ENCODE measurements around the gene TAS2R10. TPM values are rescaled to one million over a fixed set of nuclear protein-coding genes. Genes with fewer than 3 reads are reported as not detected.
"Not testable (repeated sequence)": the region's sequence is repeated elsewhere in the genome, so short reads cannot be mapped to it uniquely, and the experiment has no call there.

TAS2R10 gene
- total and polyA plus RNA-seq, 12 donors, result 0.04 to 0.47 (median 0.29) TPM; not detected in 4

DNA sequence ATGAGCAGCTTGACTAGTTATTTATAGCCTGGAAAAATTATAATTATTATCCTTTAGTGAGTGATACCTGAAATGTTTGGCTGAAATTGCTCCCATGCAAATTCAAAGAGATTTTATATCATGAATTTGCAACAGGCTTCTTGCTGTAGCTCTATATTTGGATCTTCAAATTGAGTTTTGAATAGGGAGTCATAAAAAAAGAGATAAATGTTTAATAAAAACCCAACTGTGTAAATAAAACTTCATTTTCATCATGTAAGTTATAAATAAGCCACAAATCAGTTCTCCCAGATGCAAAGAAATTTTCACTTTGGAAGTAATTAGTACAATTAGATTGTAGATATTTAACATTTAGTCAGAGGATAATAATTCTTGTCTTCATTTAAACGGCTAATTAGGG lies 19.0 kb downstream of the TAS2R10 start, which contains the start of gene TAS2R8:
Gene TAS2R8 (minus strand): TSS at position 101 of the 400 bp plus-strand sequence. CDS start 306 bp downstream, outside the sequence.
- Histone ChIP-seq H3K27me3 (peaks cover 0 to 4% (median 0%) of the 10 kb centered on the region in 7 donors), H3K9me3 (no peaks in the 10 kb centered on the region), H3K36me3 (no peaks in the 10 kb centered on the region), H3K4me1 (no peaks in the 10 kb centered on the region), H3K27ac (no peak within 1 kb of the TSS), H3K4me3 (no peak within 1 kb of the TSS)
- TF ChIP-seq, protein P1, sequence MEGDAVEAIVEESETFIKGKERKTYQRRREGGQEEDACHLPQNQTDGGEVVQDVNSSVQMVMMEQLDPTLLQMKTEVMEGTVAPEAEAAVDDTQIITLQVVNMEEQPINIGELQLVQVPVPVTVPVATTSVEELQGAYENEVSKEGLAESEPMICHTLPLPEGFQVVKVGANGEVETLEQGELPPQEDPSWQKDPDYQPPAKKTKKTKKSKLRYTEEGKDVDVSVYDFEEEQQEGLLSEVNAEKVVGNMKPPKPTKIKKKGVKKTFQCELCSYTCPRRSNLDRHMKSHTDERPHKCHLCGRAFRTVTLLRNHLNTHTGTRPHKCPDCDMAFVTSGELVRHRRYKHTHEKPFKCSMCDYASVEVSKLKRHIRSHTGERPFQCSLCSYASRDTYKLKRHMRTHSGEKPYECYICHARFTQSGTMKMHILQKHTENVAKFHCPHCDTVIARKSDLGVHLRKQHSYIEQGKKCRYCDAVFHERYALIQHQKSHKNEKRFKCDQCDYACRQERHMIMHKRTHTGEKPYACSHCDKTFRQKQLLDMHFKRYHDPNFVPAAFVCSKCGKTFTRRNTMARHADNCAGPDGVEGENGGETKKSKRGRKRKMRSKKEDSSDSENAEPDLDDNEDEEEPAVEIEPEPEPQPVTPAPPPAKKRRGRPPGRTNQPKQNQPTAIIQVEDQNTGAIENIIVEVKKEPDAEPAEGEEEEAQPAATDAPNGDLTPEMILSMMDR (IDR thresholded peaks at IDR 0.05), result no peak
- no peak for ATAC-seq
- no peak for DNase-seq
- intact Hi-C loops (cut with DNase I), result no loop called here
- 74 to 79% methylated on average over 1 of the region's 1 CpG for WGBS, 2 donors

DNA sequence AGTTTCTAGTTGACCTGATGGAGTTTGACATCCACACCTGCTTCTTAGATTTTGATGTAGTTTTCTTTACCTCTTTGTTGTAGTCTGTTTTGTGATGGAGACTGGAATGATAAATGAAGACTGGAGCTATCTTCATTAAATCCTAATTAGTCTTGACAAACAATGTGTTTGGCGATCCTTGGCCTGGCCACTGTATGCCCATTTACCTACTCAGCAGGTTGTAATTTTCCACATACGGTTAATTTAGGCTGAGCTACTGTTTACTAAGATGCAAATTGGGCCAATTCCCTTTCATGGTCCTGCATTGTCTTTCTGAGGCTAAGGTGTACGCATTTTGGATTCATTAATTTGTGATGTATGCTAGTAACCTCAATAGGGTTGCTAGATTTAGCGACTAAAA lies 23.6 kb downstream of the TAS2R10 start, which contains the start of gene TAS2R7:
Gene TAS2R7 (minus strand): TSS at position 41 of the 400 bp plus-strand sequence. CDS start 57 bp downstream, outside the sequence.
- no peak for ATAC-seq
- TF ChIP-seq, protein P1 (IDR thresholded peaks at IDR 0.05), result no peak
- no peak within 1 kb of the TSS for H3K4me3 ChIP-seq
- H3K36me3 ChIP-seq, result no peaks in the 10 kb centered on the region
- intact Hi-C loops (cut with DNase I), result no loop called here
- no peak within 1 kb of the TSS for H3K27ac ChIP-seq
- H3K4me1 ChIP-seq, result no peaks in the 10 kb centered on the region
- no peaks in the 10 kb centered on the region for H3K9me3 ChIP-seq
- DNase-seq, result no peak
- 61% methylated on average over 4 of the region's 4 CpGs for WGBS, 2 donors
- peaks cover 0 to 5% (median 0%) of the 10 kb centered on the region in 7 donors for H3K27me3 ChIP-seq

DNA sequence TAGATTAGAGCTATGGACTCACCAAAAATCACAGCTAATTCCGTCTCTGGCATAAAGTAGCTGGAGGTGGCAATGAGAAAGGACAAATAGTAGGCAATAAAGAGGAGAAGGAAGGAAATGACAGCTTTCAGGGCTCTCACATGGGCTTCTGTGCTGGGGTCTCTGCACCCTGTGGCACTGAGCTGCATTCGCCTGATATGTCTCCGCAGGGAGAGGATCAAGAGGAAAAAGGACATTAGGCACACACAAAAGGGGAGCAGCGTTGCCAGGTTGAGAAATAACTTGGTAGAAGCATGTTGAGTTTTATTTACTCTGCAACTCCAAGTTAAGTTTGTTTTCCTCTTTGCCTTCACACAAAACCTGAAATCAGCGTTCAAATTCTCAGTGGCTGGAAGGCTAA lies 24.4 kb downstream of the TAS2R10 start:
- WGBS, 2 donors, result 70 to 71% methylated on average over 5 of the region's 5 CpGs
- Histone ChIP-seq H3K27me3 (peaks cover 0 to 5% (median 0%) of the 10 kb centered on the region in 7 donors), H3K4me3 (no peak overlapping the region), H3K4me1 (no peaks in the 10 kb centered on the region), H3K9me3 (no peaks in the 10 kb centered on the region), H3K27ac (no peak overlapping the region), H3K36me3 (no peaks in the 10 kb centered on the region)
- no peak for ATAC-seq
- DNase-seq, result no peak
- TF ChIP-seq, protein P1 (IDR thresholded peaks at IDR 0.05), result no peak
- intact Hi-C loops (cut with DNase I), result no loop called here

DNA sequence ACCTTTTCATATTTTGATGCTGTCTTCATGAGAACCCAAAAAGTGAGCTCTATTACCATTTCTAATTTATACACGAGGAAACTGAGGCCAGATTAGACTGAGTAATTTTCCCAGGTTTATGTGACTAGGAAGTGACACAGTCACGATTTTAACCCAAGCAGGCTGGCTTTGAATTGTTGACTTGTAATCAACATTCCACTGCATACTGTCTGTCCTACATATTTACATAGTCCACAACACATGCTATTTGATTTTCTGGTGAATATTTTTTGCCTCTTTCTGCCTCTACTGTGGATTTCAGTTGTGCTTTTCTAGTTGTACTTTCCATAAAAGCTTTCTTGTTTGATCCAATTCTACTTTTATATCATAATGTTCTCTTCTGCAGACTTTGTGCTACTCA lies 31.9 kb downstream of the TAS2R10 start:
- DNase-seq, result no peak
- no peak overlapping the region for H3K4me3 ChIP-seq
- no peaks in the 10 kb centered on the region for H3K4me1 ChIP-seq
- no peaks in the 10 kb centered on the region for H3K27me3 ChIP-seq
- TF ChIP-seq, protein P1 (IDR thresholded peaks at IDR 0.05), result no peak
- 57 to 67% methylated on average over 2 of the region's 2 CpGs for WGBS, 2 donors
- H3K36me3 ChIP-seq, result no peaks in the 10 kb centered on the region
- no peak overlapping the region for H3K27ac ChIP-seq
- peaks cover 0 to 5% (median 0%) of the 10 kb centered on the region in 11 donors for H3K9me3 ChIP-seq
- no peak for ATAC-seq
- intact Hi-C loops (cut with DNase I), result no loop called here

DNA sequence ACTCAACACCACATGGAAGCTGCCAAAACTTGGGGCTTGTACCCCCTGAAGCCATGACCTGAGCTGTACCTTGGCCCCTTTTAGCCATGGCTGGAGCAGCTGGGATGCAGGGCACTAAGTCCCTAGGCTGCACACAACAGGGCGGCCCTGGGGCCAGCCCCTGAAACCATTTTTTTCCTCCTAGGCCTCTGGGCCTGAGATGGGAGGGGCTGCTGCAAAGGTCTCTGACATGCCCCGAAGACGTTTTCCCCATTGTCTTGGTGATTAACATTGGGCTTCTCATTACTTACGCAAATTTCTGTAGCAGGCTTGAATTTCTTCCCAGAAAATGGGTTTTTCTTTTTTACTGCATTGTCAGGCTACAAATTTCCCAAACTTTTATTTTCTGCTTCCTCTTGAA lies 34.4 kb downstream of the TAS2R10 start:
- H3K36me3 ChIP-seq; intact Hi-C loops (cut with DNase I); H3K27me3 ChIP-seq; DNase-seq; H3K4me3 ChIP-seq; H3K4me1 ChIP-seq; H3K27ac ChIP-seq; ATAC-seq; H3K9me3 ChIP-seq: not testable (repeated sequence)
- WGBS, 2 donors, result 87 to 94% methylated on average over 4 of the region's 4 CpGs
